ENCODE measurements around the gene IDH3G.
"Not testable (repeated sequence)": the region's sequence is repeated elsewhere in the genome, so short reads cannot be mapped to it uniquely, and the experiment has no call there.

IDH3G gene

GRCh38 chrX:153771415-153772315 is 22.5 kb downstream of the IDH3G start:
- no peak for DNase-seq

- no peak for DNase-seq
Measured at GRCh38 chrX:153770601-153771414, 23.4 kb downstream of the IDH3G start.

GRCh38 chrX:153769865-153770600 is 24.1 kb downstream of the IDH3G start:
- DNase-seq, result no peak

GRCh38 chrX:153769158-153769864 is 24.9 kb downstream of the IDH3G start:
- DNase-seq, result no peak

- no peak for DNase-seq
Measured at GRCh38 chrX:153768311-153769157, 25.6 kb downstream of the IDH3G start.

- DNase-seq, result no peak
Measured at GRCh38 chrX:153767674-153768055, 26.5 kb downstream of the IDH3G start.

- DNase-seq, result no peak
Measured at GRCh38 chrX:153766871-153767673, 27.1 kb downstream of the IDH3G start.

GRCh38 chrX:153766098-153766817 is 27.9 kb downstream of the IDH3G start:
- DNase-seq, result peak; percentile 25

- DNase-seq, result no peak
Measured at GRCh38 chrX:153765138-153766079, 28.8 kb downstream of the IDH3G start.

GRCh38 chrX:153764786-153765137 is 29.4 kb downstream of the IDH3G start:
- no peak for DNase-seq

- DNase-seq, result peak; percentile 54
Measured at GRCh38 chrX:153763989-153764755, 30.0 kb downstream of the IDH3G start, which contains the start of gene PLXNB3. TSS of gene PLXNB3 (plus strand) at chrX:153764249. CDS start at chrX:153765536, 1,287 bp downstream.

- DNase-seq, result no peak
Measured at GRCh38 chrX:153763298-153763932, 30.8 kb downstream of the IDH3G start.

- DNase-seq, result no peak
Measured at GRCh38 chrX:153762626-153763173, 31.5 kb downstream of the IDH3G start.

GRCh38 chrX:153761863-153762262 is 32.3 kb downstream of the IDH3G start:
- no peak for DNase-seq

- no peak for DNase-seq
Measured at GRCh38 chrX:153755136-153755535, 39.0 kb downstream of the IDH3G start.

GRCh38 chrX:153750127-153750774 is 43.9 kb downstream of the IDH3G start:
- DNase-seq, result no peak

- not testable (repeated sequence) for DNase-seq
Measured at GRCh38 chrX:153749017-153749416, 45.2 kb downstream of the IDH3G start.
